A549 (cell line): ENCODE results near the gene PLEKHG3. TPM values are rescaled to one million over a fixed set of nuclear protein-coding genes. Genes with fewer than 3 reads are reported as not detected.

ENCODE experiments used
- ATAC-seq, 2 experiments: fragments of 200-7000 bp in 1 of 2; fragments of >200 bp in 1 of 2; cut with Nextera tagmentation in 1 of 2; cut with Tn5 transposase in 1 of 2; 3 replicates each; pipeline versions ENCODE4 v1.8.0 to v1.9.1; 2018 to 2020; ENCODE audit warnings: mild to moderate bottlenecking in 1 of 2, moderate library complexity in 1 of 2
- CTCF ChIA-PET: fragments of 300-600 bp; sonication (Branson Sonifier 250); formaldehyde crosslinking; extraction: SDS; loops from one replicate; lab custom pipeline; 2021; ENCODE audit warnings: antibody characterized with exemption, inconsistent platforms; lab: Yijun Ruan, JAX
- POLR2A ChIA-PET: fragments of 350-600 bp; formaldehyde crosslinking; extraction: SDS; loops from one replicate; lab custom pipeline; 2021; ENCODE audit warnings: antibody characterized with exemption, inconsistent platforms; lab: Yijun Ruan, JAX
- DNase-seq, 2 experiments: peaks; one replicate each; pipeline versions ENCODE4 v3.0.0 to v3.0.0-alpha.2; 2011 to 2016; ENCODE audit warnings: low read depth in 1 of 2, low spot score in 1 of 2
- FAIRE-seq: peaks from 2 replicates; lab custom pipeline; 2011; peaks lifted over from hg19 to GRCh38; lab: Jason Lieb, UNC
- H3K27ac ChIP-seq, 2 experiments: fragments of >200 bp; sonication (Bioruptor Twin); formaldehyde crosslinking; 3 replicates each; pipeline ENCODE4 v1.5.1; 2016 to 2017
- H3K4me1 ChIP-seq: fragments of >200 bp; sonication (Bioruptor Twin); formaldehyde crosslinking; 3 replicates; pipeline ENCODE4 v1.6.1; 2016
- H3K4me2 ChIP-seq: fragments of >200 bp; sonication (Bioruptor Twin); formaldehyde crosslinking; 3 replicates; pipeline ENCODE4 v1.6.1; 2016
- H3K4me3 ChIP-seq: fragments of >200 bp; sonication (Bioruptor Twin); formaldehyde crosslinking; 3 replicates; pipeline ENCODE4 v1.5.1; 2016
- H3K9me3 ChIP-seq: fragments of >200 bp; sonication (Bioruptor Twin); formaldehyde crosslinking; 3 replicates; pipeline ENCODE4 v1.6.1; 2016
- CBX8 ChIP-seq: fragments of 200-600 bp; sonication (generic); IDR thresholded peaks from 2 replicates; pipeline ENCODE4 v1.6.1; 2016
- CHD4 ChIP-seq: fragments of 200-600 bp; sonication (generic); IDR thresholded peaks from 2 replicates; pipeline ENCODE4 v1.6.1; 2016; ENCODE audit warnings: antibody characterized with exemption, mild to moderate bottlenecking, borderline replicate concordance
- EP300 ChIP-seq, 2 experiments: fragments of >200 bp; sonication (Bioruptor Twin); formaldehyde crosslinking; IDR thresholded peaks; 2 replicates in 1 of 2; 3 replicates in 1 of 2; pipeline ENCODE4 v1.6.1; 2016 to 2017
- FOSL2 ChIP-seq, 2 experiments: fragments of 450-650 bp in 1 of 2; fragments of >200 bp in 1 of 2; sonication (Bioruptor Twin) in 1 of 2; formaldehyde crosslinking; IDR thresholded peaks; 2 replicates each; pipeline versions ENCODE4 v1.5.0 to v1.6.1; 2016 to 2020; ENCODE audit warnings: mild to moderate bottlenecking in 1 of 2, moderate library complexity in 1 of 2
- FOXS1 ChIP-seq: fragments of 250-450 bp; sonication (Bioruptor Pico); IDR thresholded peaks from 2 replicates; pipeline ENCODE4 v1.5.0; 2020; ENCODE audit warnings: mild to moderate bottlenecking, moderate library complexity
- HDAC2 ChIP-seq: fragments of 200-600 bp; sonication (generic); IDR thresholded peaks from 2 replicates; pipeline ENCODE4 v1.6.1; 2016
- HEYL ChIP-seq: fragments of 250-450 bp; sonication (Bioruptor Pico); IDR thresholded peaks from 2 replicates; pipeline ENCODE4 v1.8.0; 2021; ENCODE audit warnings: mild to moderate bottlenecking, moderate library complexity
- HMGXB4 ChIP-seq: fragments of 250-450 bp; sonication (Bioruptor Pico); IDR thresholded peaks from 2 replicates; pipeline ENCODE4 v1.5.0; 2021; ENCODE audit warnings: mild to moderate bottlenecking, moderate library complexity, borderline replicate concordance
- HOXB13 ChIP-seq: fragments of 250-450 bp; sonication (Bioruptor Pico); IDR thresholded peaks from 2 replicates; pipeline ENCODE4 v1.5.0; 2020; ENCODE audit warnings: low read depth, mild to moderate bottlenecking, moderate library complexity
- JUN ChIP-seq, 2 experiments: fragments of >200 bp; sonication (Bioruptor Twin); formaldehyde crosslinking; IDR thresholded peaks; 2 replicates in 1 of 2; 3 replicates in 1 of 2; pipeline ENCODE4 v1.6.1; 2016 to 2017
- JUNB ChIP-seq: fragments of >200 bp; sonication (Bioruptor Twin); formaldehyde crosslinking; IDR thresholded peaks from 2 replicates; pipeline ENCODE4 v1.6.1; 2016
- KDM5A ChIP-seq: fragments of 200-600 bp; sonication (generic); IDR thresholded peaks from 2 replicates; pipeline ENCODE4 v1.6.1; 2016; ENCODE audit warnings: antibody characterized with exemption, mild to moderate bottlenecking
- MAZ ChIP-seq: fragments of 150-350 bp; IDR thresholded peaks from 2 replicates; pipeline ENCODE4 v1.6.1; 2014; ENCODE audit warnings: antibody characterized with exemption, low read depth, low read length, borderline replicate concordance
- NPAS2 ChIP-seq: fragments of 250-450 bp; sonication (Bioruptor Pico); IDR thresholded peaks from 2 replicates; pipeline ENCODE4 v1.8.0; 2022; ENCODE audit warnings: mild to moderate bottlenecking, moderate library complexity, borderline replicate concordance
- NR3C1 ChIP-seq: fragments of >200 bp; sonication (Bioruptor Twin); formaldehyde crosslinking; IDR thresholded peaks from 3 replicates; pipeline ENCODE4 v1.6.1; 2017
- PHF8 ChIP-seq: fragments of 200-600 bp; sonication (generic); IDR thresholded peaks from 2 replicates; pipeline ENCODE4 v1.6.1; 2016; ENCODE audit warnings: low read depth, mild to moderate bottlenecking, antibody characterized with exemption, moderate library complexity, borderline replicate concordance
- POLR2A ChIP-seq: IDR thresholded peaks from 2 replicates; pipeline ENCODE4 v1.6.1; 2012; ENCODE audit warnings: mild to moderate bottlenecking, low read length
- RAD21 ChIP-seq, 2 experiments: fragments of >200 bp in 1 of 2; sonication (Bioruptor Twin) in 1 of 2; formaldehyde crosslinking in 1 of 2; IDR thresholded peaks in 1 of 2; conservative IDR thresholded peaks in 1 of 2; 2 replicates in 1 of 2; 3 replicates in 1 of 2; pipeline ENCODE4 v1.6.1; 2012 to 2018; ENCODE audit warnings: inconsistent platforms in 1 of 2
- RCOR1 ChIP-seq: fragments of 150-350 bp; IDR thresholded peaks from 2 replicates; pipeline ENCODE4 v1.6.1; 2014; ENCODE audit warnings: antibody characterized with exemption, low read length, low read depth
- RFX5 ChIP-seq: fragments of 450-650 bp; IDR thresholded peaks from 2 replicates; pipeline ENCODE4 v1.7.1; 2014; ENCODE audit warnings: antibody characterized with exemption, mild to moderate bottlenecking, moderate library complexity
- RNF2 ChIP-seq: fragments of 200-600 bp; sonication (generic); IDR thresholded peaks from 2 replicates; pipeline ENCODE4 v1.6.1; 2016; ENCODE audit warnings: low read depth, mild to moderate bottlenecking, antibody characterized with exemption, moderate library complexity, borderline replicate concordance
- SMC3 ChIP-seq: fragments of >200 bp; sonication (Bioruptor Twin); formaldehyde crosslinking; IDR thresholded peaks from 3 replicates; pipeline ENCODE4 v1.6.1; 2018; ENCODE audit warnings: inconsistent platforms
- TFCP2L1 ChIP-seq: fragments of 250-450 bp; sonication (Bioruptor Pico); IDR thresholded peaks from 2 replicates; pipeline ENCODE4 v1.5.0; 2021; ENCODE audit warnings: mild to moderate bottlenecking
- TP53 ChIP-seq: fragments of 250-450 bp; sonication (Bioruptor Pico); IDR thresholded peaks from 2 replicates; pipeline ENCODE4 v1.5.0; 2021; ENCODE audit warnings: mild to moderate bottlenecking, moderate library complexity
- ZFP36 ChIP-seq: fragments of 450-650 bp; IDR thresholded peaks from 2 replicates; pipeline ENCODE4 v1.6.1; 2014; ENCODE audit warnings: borderline replicate concordance; ENCODE audit not compliant: partially characterized antibody
- WGBS: methylation state at CpG from one replicate; pipeline ENCODE4 v1.1.6; 2017; ENCODE audit errors: missing lambda C conversion rate; 5-methylcytosine and 5-hydroxymethylcytosine counted together
- polyA plus RNA-seq, 4 experiments: library from polyadenylated mRNA; depleted of rRNA in 3 of 4; stranded (reverse); fragments of >200 nt; fragmentation: RNase III in 1 of 4; extraction: RNeasy Plus Mini Kit Qiagen cat#74134 plus additional on column Dnase treatment in 1 of 4; gene quantifications; 2 replicates in 3 of 4; 3 replicates in 1 of 4; pipeline ENCODE4 v1.2.3, GENCODE V29; 2011 to 2017
- TF ChIP-seq, protein P1 (sequence below): IDR thresholded peaks from 2 replicates; pipeline ENCODE4 v1.6.1; 2012; ENCODE audit warnings: low read depth, borderline replicate concordance
- TF ChIP-seq, protein P2 (sequence below): fragments of >200 bp; sonication (Bioruptor Twin); formaldehyde crosslinking; IDR thresholded peaks from 3 replicates; pipeline ENCODE4 v1.5.1; 2016
- TF ChIP-seq, protein P3 (sequence below): fragments of 250-450 bp; sonication (Bioruptor Pico); IDR thresholded peaks from 2 replicates; pipeline ENCODE4 v1.5.0; 2020; ENCODE audit warnings: low read depth, mild to moderate bottlenecking, moderate library complexity

Gene PLEKHG3
- polyA plus RNA-seq, 2 of the 4 experiments (the other 2 are of a cell fraction) = 21.9 to 30.5 TPM

GRCh38 chr14:64743061-64743460, 38.8 kb downstream of the PLEKHG3 start:
- Histone ChIP-seq H3K27ac (no peak overlapping the region), H3K9me3 (no peaks in the 10 kb centered on the region), H3K4me2 (no peak overlapping the region), H3K4me3 (no peak overlapping the region), H3K4me1 (peaks cover 9% of the 10 kb centered on the region; the same call in 1 of the 3 replicates)
- no peak for FAIRE-seq
- no peak for ATAC-seq
- TF ChIP-seq HOXB13 (no peak), NPAS2 (CRISPR knock-in tag) (no peak), TFCP2L1 (no peak)
- ChIA-PET CTCF (interaction anchor here (1.0 to 1.9 kb wide), 5 partner anchors 9 to 65 kb away, joined by 3 to 8 read pairs (median 7); no protein-coding TSS in a partner anchor), POLR2A (no interaction called here)
- DNase-seq = no peak
- 98% methylated on average over 7 of the region's 27 CpGs for WGBS

DNA sequence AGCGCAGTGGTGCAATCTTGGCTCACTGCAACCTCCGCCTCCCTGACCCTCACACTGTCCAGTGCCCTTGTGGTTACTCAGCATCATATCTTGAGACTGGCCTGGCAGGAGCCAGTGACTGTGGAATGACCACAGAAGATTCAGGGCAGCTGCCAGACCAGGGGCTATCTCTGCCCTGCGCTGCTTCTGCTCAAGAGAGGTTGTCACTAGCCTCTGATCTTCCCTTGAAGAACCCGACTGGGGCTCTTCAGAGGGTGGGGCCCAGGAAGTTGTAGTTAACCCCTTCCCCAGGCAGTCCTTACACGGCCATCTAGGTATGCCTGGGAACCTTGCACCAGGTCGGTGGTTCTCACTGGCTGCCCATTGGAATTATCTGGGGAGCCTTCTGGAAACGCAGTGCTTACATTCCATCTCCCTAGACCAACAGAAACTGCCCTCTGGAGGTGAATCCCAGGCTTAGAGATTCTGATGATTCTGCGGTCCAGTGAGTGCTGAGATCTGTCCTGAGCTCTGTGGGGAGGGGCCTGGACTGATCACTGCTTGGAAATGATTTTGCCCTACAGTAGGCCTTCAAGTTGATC, 41.4 kb downstream of the PLEKHG3 start:
- CTCF ChIA-PET = interaction anchor here (0.8 to 1.4 kb wide), 7 partner anchors 10 to 146 kb away, joined by 3 to 4 read pairs (median 3); partner anchors contain the start of gene PLEKHG3

More for the DNA sequence above, 41.4 kb downstream of the PLEKHG3 start:
- Histone ChIP-seq H3K4me3 (no peak overlapping the region), H3K27ac (peak overlapping the region in 1 of 2 experiments; percentile 27; a peak in 2 of 6 replicates), H3K4me2 (no peak overlapping the region), H3K9me3 (no peaks in the 10 kb centered on the region), H3K4me1 (peaks cover 9% of the 10 kb centered on the region; the same call in 1 of the 3 replicates)
- FAIRE-seq (no peak), ATAC-seq (peak; percentile 42 to 62; a peak in 4 of 6 replicates), DNase-seq (no peak)
- TF ChIP-seq JUNB (no peak), CHD4 (no peak), POLR2A (no peak), RCOR1 (no peak), PHF8 (no peak), SMC3 (peak; percentile 42; the same call in 2 of the 3 replicates), JUN (IDR thresholded peaks at IDR 0.05) (no peak), FOSL2 (IDR thresholded peaks at IDR 0.05) (no peak), FOSL2 (CRISPR knock-in tag; IDR thresholded peaks at IDR 0.05) (no peak), ZFP36 (no peak), FOXS1 (CRISPR knock-in tag) (no peak), NR3C1 (no peak), EP300 (IDR thresholded peaks at IDR 0.05) (no peak), RAD21 (conservative IDR thresholded peaks at IDR 0.05 in 1 of 2, IDR thresholded peaks at IDR 0.05 in 1 of 2) (peak in 1 of 2 experiments; percentile 40; a peak in 2 of 5 replicates), HMGXB4 (CRISPR knock-in tag) (no peak), CBX8 (no peak), MAZ (no peak), RNF2 (no peak), TFCP2L1 (no peak), HEYL (CRISPR knock-in tag) (no peak), HDAC2 (no peak), KDM5A (no peak), RFX5 (no peak), TP53 (CRISPR knock-in tag) (no peak)
- TF ChIP-seq, protein P1, sequence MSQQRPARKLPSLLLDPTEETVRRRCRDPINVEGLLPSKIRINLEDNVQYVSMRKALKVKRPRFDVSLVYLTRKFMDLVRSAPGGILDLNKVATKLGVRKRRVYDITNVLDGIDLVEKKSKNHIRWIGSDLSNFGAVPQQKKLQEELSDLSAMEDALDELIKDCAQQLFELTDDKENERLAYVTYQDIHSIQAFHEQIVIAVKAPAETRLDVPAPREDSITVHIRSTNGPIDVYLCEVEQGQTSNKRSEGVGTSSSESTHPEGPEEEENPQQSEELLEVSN = no peak
- TF ChIP-seq, protein P2, sequence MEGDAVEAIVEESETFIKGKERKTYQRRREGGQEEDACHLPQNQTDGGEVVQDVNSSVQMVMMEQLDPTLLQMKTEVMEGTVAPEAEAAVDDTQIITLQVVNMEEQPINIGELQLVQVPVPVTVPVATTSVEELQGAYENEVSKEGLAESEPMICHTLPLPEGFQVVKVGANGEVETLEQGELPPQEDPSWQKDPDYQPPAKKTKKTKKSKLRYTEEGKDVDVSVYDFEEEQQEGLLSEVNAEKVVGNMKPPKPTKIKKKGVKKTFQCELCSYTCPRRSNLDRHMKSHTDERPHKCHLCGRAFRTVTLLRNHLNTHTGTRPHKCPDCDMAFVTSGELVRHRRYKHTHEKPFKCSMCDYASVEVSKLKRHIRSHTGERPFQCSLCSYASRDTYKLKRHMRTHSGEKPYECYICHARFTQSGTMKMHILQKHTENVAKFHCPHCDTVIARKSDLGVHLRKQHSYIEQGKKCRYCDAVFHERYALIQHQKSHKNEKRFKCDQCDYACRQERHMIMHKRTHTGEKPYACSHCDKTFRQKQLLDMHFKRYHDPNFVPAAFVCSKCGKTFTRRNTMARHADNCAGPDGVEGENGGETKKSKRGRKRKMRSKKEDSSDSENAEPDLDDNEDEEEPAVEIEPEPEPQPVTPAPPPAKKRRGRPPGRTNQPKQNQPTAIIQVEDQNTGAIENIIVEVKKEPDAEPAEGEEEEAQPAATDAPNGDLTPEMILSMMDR = 0 out of 3 replicates have a peak, but pooled peaks have one; percentile 10
- TF ChIP-seq, protein P3, sequence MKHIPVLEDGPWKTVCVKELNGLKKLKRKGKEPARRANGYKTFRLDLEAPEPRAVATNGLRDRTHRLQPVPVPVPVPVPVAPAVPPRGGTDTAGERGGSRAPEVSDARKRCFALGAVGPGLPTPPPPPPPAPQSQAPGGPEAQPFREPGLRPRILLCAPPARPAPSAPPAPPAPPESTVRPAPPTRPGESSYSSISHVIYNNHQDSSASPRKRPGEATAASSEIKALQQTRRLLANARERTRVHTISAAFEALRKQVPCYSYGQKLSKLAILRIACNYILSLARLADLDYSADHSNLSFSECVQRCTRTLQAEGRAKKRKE = no peak
- 79% methylated on average over 8 of the region's 8 CpGs for WGBS
- POLR2A ChIA-PET = no interaction called here
